ENCODE data around the gene PGGHG. TPM values are rescaled to one million over a fixed set of nuclear protein-coding genes. Genes with fewer than 3 reads are reported as not detected.
A peak's percentile ranks its signal among the peaks of the same experiment; 100 is the strongest.

PGGHG gene
- total and polyA plus RNA-seq, 2 donors from 2014 or later: 16.1 to 64.1 TPM

- Histone ChIP-seq H3K9me3 (ENCODE audit: control insufficient read depth in 2 of 3, insufficient read depth in 1 of 3, low read length in 3 of 3) (no peaks in the 10 kb centered on the region), H3K4me1 (ENCODE audit: control insufficient read depth in 2 of 3, insufficient read depth in 2 of 3, low read depth in 1 of 3, low read length in 3 of 3) (no peaks in the 10 kb centered on the region), H3K27ac (ENCODE audit: low read depth in 2 of 2, low read length in 2 of 2) (no peak overlapping the region), H3K4me3 (ENCODE audit: low read length in 3 of 3) (no peak overlapping the region), H3K36me3 (ENCODE audit: control insufficient read depth in 2 of 3, insufficient read depth in 3 of 3, low read length in 3 of 3) (no peaks in the 10 kb centered on the region), H3K27me3 (ENCODE audit: control insufficient read depth, insufficient read depth, low read length) (no peaks in the 10 kb centered on the region), H3K9ac (ENCODE audit: low read length in 3 of 3) (no peak overlapping the region)
- TF ChIP-seq CTCF (IDR thresholded peaks at IDR 0.05; ENCODE audit: borderline replicate concordance, extremely low read depth, insufficient read depth): no peak
- DNase-seq (peak in 2 of 5 donors; percentile 39 to 73), FAIRE-seq (no peak)
- intact Hi-C loops (cut with DNase I): no loop called here
Observed at GRCh38 chr11:297586-298405, 8.9 kb downstream of the PGGHG start.

GRCh38 chr11:298406-299065, 9.6 kb downstream of the PGGHG start:
- FAIRE-seq: no peak
- no peak overlapping the region for H3K27ac ChIP-seq (ENCODE audit: low read depth in 2 of 2, low read length in 2 of 2)

GRCh38 chr11:299081-299891, 10.4 kb downstream of the PGGHG start, which contains the start of gene IFITM5:
Gene IFITM5, minus strand, starts transcription at chr11:299526. Its CDS starts 36 bp downstream, at chr11:299490.
- Histone ChIP-seq H3K9me3 (ENCODE audit: control insufficient read depth in 2 of 3, insufficient read depth in 1 of 3, low read length in 3 of 3) (no peaks in the 10 kb centered on the region), H3K9ac (ENCODE audit: low read length in 3 of 3) (no peak within 1 kb of the TSS)

More at GRCh38 chr11:298406-299065, 9.6 kb downstream of the PGGHG start:
- Histone ChIP-seq H3K9ac (ENCODE audit: low read length in 3 of 3) (no peak overlapping the region), H3K9me3 (ENCODE audit: control insufficient read depth in 2 of 3, insufficient read depth in 1 of 3, low read length in 3 of 3) (no peaks in the 10 kb centered on the region), H3K36me3 (ENCODE audit: control insufficient read depth in 2 of 3, insufficient read depth in 3 of 3, low read length in 3 of 3) (no peaks in the 10 kb centered on the region), H3K4me1 (ENCODE audit: control insufficient read depth in 2 of 3, insufficient read depth in 2 of 3, low read depth in 1 of 3, low read length in 3 of 3) (no peaks in the 10 kb centered on the region), H3K4me3 (ENCODE audit: low read length in 3 of 3) (no peak overlapping the region), H3K27me3 (ENCODE audit: control insufficient read depth, insufficient read depth, low read length) (no peaks in the 10 kb centered on the region)
- DNase-seq: peak in 2 of 5 donors; percentile 52 to 67
- intact Hi-C loops (cut with DNase I): no loop called here
- no peak for TF ChIP-seq CTCF (IDR thresholded peaks at IDR 0.05; ENCODE audit: borderline replicate concordance, extremely low read depth, insufficient read depth)

More at GRCh38 chr11:299081-299891, 10.4 kb downstream of the PGGHG start, which contains the start of gene IFITM5:
- H3K4me3 ChIP-seq (ENCODE audit: low read length in 3 of 3): no peak within 1 kb of the TSS
- no peaks in the 10 kb centered on the region for H3K36me3 ChIP-seq (ENCODE audit: control insufficient read depth in 2 of 3, insufficient read depth in 3 of 3, low read length in 3 of 3)
- DNase-seq: peak in 1 of 5 donors; percentile 72
- H3K4me1 ChIP-seq (ENCODE audit: control insufficient read depth in 2 of 3, insufficient read depth in 2 of 3, low read depth in 1 of 3, low read length in 3 of 3): no peaks in the 10 kb centered on the region
- H3K27ac ChIP-seq (ENCODE audit: low read depth in 2 of 2, low read length in 2 of 2): no peak within 1 kb of the TSS
- intact Hi-C loops (cut with DNase I): no loop called here
- no peaks in the 10 kb centered on the region for H3K27me3 ChIP-seq (ENCODE audit: control insufficient read depth, insufficient read depth, low read length)
- no peak for TF ChIP-seq CTCF (IDR thresholded peaks at IDR 0.05; ENCODE audit: borderline replicate concordance, extremely low read depth, insufficient read depth)
- FAIRE-seq: no peak
